NCI-H146 (cell line): Measurements from ENCODE around the gene SLC16A2.
"Not testable (repeated sequence)": the region's sequence is repeated elsewhere in the genome, so short reads cannot be mapped to it uniquely, and the experiment has no call there.

Source experiments
- DNase-seq: peaks from one replicate; lab custom pipeline; 2025; lab: John Stamatoyannopoulos, UW

Gene SLC16A2

GRCh38 chrX:74446876-74447275 lies 25.6 kb downstream of the SLC16A2 start:
- DNase-seq = no peak

- DNase-seq = no peak
These were observed 27.4 kb downstream of the SLC16A2 start for GRCh38 chrX:74448669-74449068.

- no peak for DNase-seq
These were observed 28.1 kb downstream of the SLC16A2 start for GRCh38 chrX:74449322-74449936.

- DNase-seq = no peak
These were observed 28.6 kb downstream of the SLC16A2 start for GRCh38 chrX:74449937-74450330.

GRCh38 chrX:74450803-74451449 lies 29.6 kb downstream of the SLC16A2 start:
- no peak for DNase-seq

GRCh38 chrX:74451450-74452198 lies 30.3 kb downstream of the SLC16A2 start:
- DNase-seq = no peak

- DNase-seq = no peak
These were observed 30.8 kb downstream of the SLC16A2 start for GRCh38 chrX:74452199-74452481.

- no peak for DNase-seq
These were observed 31.9 kb downstream of the SLC16A2 start for GRCh38 chrX:74453178-74453577.

- DNase-seq = not testable (repeated sequence)
These were observed 32.9 kb downstream of the SLC16A2 start for GRCh38 chrX:74454233-74454632.

GRCh38 chrX:74458736-74459135 lies 37.4 kb downstream of the SLC16A2 start:
- DNase-seq = no peak

GRCh38 chrX:74461384-74461783 lies 40.1 kb downstream of the SLC16A2 start:
- DNase-seq = no peak

- DNase-seq = no peak
These were observed 43.4 kb downstream of the SLC16A2 start for GRCh38 chrX:74464722-74465121.

- no peak for DNase-seq
These were observed 44.1 kb downstream of the SLC16A2 start for GRCh38 chrX:74465424-74465823.

- no peak for DNase-seq
These were observed 46.4 kb downstream of the SLC16A2 start for GRCh38 chrX:74467656-74468055.

- not testable (repeated sequence) for DNase-seq
These were observed 51.8 kb downstream of the SLC16A2 start for GRCh38 chrX:74473116-74473515.

- DNase-seq = no peak
These were observed 69.0 kb downstream of the SLC16A2 start for GRCh38 chrX:74490247-74490646.

- no peak for DNase-seq
These were observed 71.5 kb downstream of the SLC16A2 start for GRCh38 chrX:74492720-74493201.

- no peak for DNase-seq
These were observed 72.5 kb downstream of the SLC16A2 start for GRCh38 chrX:74493806-74494205.

GRCh38 chrX:74498924-74499323 lies 77.6 kb downstream of the SLC16A2 start:
- no peak for DNase-seq

GRCh38 chrX:74500067-74500466 lies 78.8 kb downstream of the SLC16A2 start:
- DNase-seq = no peak

- no peak for DNase-seq
These were observed 79.3 kb downstream of the SLC16A2 start for GRCh38 chrX:74500555-74500954.

- no peak for DNase-seq
These were observed 84.1 kb downstream of the SLC16A2 start for GRCh38 chrX:74505437-74505836.
